Skeletal muscle satellite cell (primary cell): Measurements from ENCODE around the gene PTPRC. TPM values are rescaled to one million over a fixed set of nuclear protein-coding genes. Genes with fewer than 3 reads are reported as not detected.
"Not testable (repeated sequence)": the region's sequence is repeated elsewhere in the genome, so short reads cannot be mapped to it uniquely, and the experiment has no call there.

ENCODE experiments used
- H3K27me3 ChIP-seq: 2 replicates; pipeline ENCODE4 v1.7.0; 2013; ENCODE audit warnings: low read length; ENCODE audit not compliant: control insufficient read depth, insufficient read depth
- H3K36me3 ChIP-seq: 2 replicates; pipeline ENCODE4 v1.7.0; 2013; ENCODE audit warnings: mild to moderate bottlenecking, control low read depth, low read length; ENCODE audit not compliant: insufficient read depth
- H3K4me1 ChIP-seq: 2 replicates; pipeline ENCODE4 v1.7.0; 2013; ENCODE audit warnings: low read length; ENCODE audit not compliant: control insufficient read depth, insufficient read depth
- H3K4me2 ChIP-seq: 2 replicates; pipeline ENCODE4 v1.7.0; 2013; ENCODE audit warnings: mild to moderate bottlenecking, low read length
- H3K4me3 ChIP-seq: 2 replicates; pipeline ENCODE4 v1.7.0; 2013; ENCODE audit warnings: low read length
- H3K9ac ChIP-seq: 2 replicates; pipeline ENCODE4 v1.7.0; 2013; ENCODE audit warnings: mild to moderate bottlenecking, low read depth, low read length, moderate library complexity
- H3K9me3 ChIP-seq: replicated peaks from 2 replicates; pipeline ENCODE4 v1.7.0; 2013; ENCODE audit warnings: mild to moderate bottlenecking, control low read depth, low read length
- total RNA-seq: library from RNA; depleted of rRNA; stranded (reverse); fragments of >200 nt; gene quantifications from 2 replicates; pipeline ENCODE4 v1.2.3, GENCODE V29; 2012; rRNA removed

PTPRC gene, protein sequence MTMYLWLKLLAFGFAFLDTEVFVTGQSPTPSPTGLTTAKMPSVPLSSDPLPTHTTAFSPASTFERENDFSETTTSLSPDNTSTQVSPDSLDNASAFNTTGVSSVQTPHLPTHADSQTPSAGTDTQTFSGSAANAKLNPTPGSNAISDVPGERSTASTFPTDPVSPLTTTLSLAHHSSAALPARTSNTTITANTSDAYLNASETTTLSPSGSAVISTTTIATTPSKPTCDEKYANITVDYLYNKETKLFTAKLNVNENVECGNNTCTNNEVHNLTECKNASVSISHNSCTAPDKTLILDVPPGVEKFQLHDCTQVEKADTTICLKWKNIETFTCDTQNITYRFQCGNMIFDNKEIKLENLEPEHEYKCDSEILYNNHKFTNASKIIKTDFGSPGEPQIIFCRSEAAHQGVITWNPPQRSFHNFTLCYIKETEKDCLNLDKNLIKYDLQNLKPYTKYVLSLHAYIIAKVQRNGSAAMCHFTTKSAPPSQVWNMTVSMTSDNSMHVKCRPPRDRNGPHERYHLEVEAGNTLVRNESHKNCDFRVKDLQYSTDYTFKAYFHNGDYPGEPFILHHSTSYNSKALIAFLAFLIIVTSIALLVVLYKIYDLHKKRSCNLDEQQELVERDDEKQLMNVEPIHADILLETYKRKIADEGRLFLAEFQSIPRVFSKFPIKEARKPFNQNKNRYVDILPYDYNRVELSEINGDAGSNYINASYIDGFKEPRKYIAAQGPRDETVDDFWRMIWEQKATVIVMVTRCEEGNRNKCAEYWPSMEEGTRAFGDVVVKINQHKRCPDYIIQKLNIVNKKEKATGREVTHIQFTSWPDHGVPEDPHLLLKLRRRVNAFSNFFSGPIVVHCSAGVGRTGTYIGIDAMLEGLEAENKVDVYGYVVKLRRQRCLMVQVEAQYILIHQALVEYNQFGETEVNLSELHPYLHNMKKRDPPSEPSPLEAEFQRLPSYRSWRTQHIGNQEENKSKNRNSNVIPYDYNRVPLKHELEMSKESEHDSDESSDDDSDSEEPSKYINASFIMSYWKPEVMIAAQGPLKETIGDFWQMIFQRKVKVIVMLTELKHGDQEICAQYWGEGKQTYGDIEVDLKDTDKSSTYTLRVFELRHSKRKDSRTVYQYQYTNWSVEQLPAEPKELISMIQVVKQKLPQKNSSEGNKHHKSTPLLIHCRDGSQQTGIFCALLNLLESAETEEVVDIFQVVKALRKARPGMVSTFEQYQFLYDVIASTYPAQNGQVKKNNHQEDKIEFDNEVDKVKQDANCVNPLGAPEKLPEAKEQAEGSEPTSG (N-terminal part only)
- under 0.01 TPM in 2 replicates for total RNA-seq

DNA sequence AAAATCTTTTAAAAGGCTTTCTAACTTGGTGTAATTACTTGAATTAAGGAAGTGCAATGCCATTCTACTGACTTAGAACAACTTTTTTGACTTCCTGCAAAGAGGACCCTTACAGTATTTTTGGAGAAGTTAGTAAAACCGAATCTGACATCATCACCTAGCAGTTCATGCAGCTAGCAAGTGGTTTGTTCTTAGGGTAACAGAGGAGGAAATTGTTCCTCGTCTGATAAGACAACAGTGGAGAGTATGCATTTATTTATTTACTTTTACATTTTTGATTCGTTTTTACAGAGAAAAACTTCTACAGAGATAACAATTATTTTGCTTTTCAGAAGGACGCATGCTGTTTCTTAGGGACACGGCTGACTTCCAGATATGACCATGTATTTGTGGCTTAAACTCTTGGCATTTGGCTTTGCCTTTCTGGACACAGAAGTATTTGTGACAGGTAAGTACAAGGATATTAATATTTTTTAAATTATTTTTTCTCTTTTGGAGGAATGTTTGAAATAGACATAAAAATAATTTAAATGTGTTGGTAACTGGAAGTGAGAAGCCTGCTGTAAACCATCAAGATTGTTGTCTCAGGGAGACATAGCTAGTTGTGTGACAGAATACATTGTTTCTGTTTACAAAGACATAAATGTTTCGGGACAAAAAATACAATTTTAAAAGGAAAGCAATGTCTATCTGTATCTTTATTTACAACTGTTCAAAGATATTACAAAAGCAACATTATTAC is at the start of gene PTPRC:
Gene PTPRC (plus strand): TSS at position 147 of the 742 bp plus-strand sequence. CDS start 229 bp downstream, at position 376.
- H3K27me3 ChIP-seq = no peaks in the 10 kb centered on the region
- H3K4me1 ChIP-seq = peaks cover 10% of the 10 kb centered on the region
- no peaks in the 10 kb centered on the region for H3K9me3 ChIP-seq
- H3K9ac ChIP-seq = no peak within 1 kb of the TSS
- H3K36me3 ChIP-seq = no peaks in the 10 kb centered on the region
- no peak within 1 kb of the TSS for H3K4me3 ChIP-seq
- no peak within 1 kb of the TSS for H3K4me2 ChIP-seq

- no peaks in the 10 kb centered on the region for H3K9me3 ChIP-seq
- H3K4me3 ChIP-seq = no peak overlapping the region
- H3K27me3 ChIP-seq = no peaks in the 10 kb centered on the region
- no peaks in the 10 kb centered on the region for H3K4me1 ChIP-seq
- no peak overlapping the region for H3K9ac ChIP-seq
- no peaks in the 10 kb centered on the region for H3K36me3 ChIP-seq
- H3K4me2 ChIP-seq = no peak overlapping the region
Measured at GRCh38 chr1:198590454-198590853, 48.4 kb upstream of the PTPRC start.

DNA sequence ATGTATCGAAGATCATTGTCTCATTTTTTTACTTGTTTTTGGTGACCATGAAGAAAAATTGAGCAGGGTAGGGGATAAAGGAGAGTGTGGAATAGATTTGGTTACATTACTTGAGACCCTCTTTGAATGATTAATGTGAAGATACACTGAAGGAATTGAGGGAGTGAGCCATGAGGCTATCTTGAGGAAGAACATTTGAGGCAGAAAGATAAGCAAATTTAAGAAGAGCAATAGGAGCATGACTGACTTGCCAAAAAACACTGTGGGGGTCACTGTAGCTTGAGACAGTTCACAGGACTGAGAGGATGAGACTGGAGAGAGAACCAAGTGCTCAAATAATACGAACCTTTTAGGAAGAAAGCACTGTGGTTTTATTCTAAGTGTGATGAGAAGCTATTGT is 43.1 kb upstream of the PTPRC start:
- H3K4me3 ChIP-seq = no peak overlapping the region
- no peak overlapping the region for H3K4me2 ChIP-seq
- H3K9me3 ChIP-seq = no peaks in the 10 kb centered on the region
- no peaks in the 10 kb centered on the region for H3K4me1 ChIP-seq
- H3K27me3 ChIP-seq = no peaks in the 10 kb centered on the region
- H3K9ac ChIP-seq = no peak overlapping the region
- H3K36me3 ChIP-seq = no peaks in the 10 kb centered on the region

- Histone ChIP-seq H3K27me3 (no peaks in the 10 kb centered on the region), H3K4me2 (no peak overlapping the region), H3K9me3 (no peaks in the 10 kb centered on the region), H3K4me3 (no peak overlapping the region), H3K4me1 (no peaks in the 10 kb centered on the region), H3K36me3 (no peaks in the 10 kb centered on the region), H3K9ac (no peak overlapping the region)
Measured at GRCh38 chr1:198597690-198598430, 41.0 kb upstream of the PTPRC start.

- no peaks in the 10 kb centered on the region for H3K9me3 ChIP-seq
- H3K27me3 ChIP-seq = no peaks in the 10 kb centered on the region
- H3K9ac ChIP-seq = no peak overlapping the region
- H3K4me3 ChIP-seq = no peak overlapping the region
- H3K36me3 ChIP-seq = no peaks in the 10 kb centered on the region
- no peak overlapping the region for H3K4me2 ChIP-seq
- H3K4me1 ChIP-seq = no peaks in the 10 kb centered on the region
Measured at GRCh38 chr1:198598796-198599321, 40.0 kb upstream of the PTPRC start.

GRCh38 chr1:198599749-198600148 is 39.1 kb upstream of the PTPRC start:
- Histone ChIP-seq H3K4me2 (no peak overlapping the region), H3K27me3 (no peaks in the 10 kb centered on the region), H3K4me1 (no peaks in the 10 kb centered on the region), H3K9ac (no peak overlapping the region), H3K9me3 (no peaks in the 10 kb centered on the region), H3K36me3 (no peaks in the 10 kb centered on the region), H3K4me3 (no peak overlapping the region)

DNA sequence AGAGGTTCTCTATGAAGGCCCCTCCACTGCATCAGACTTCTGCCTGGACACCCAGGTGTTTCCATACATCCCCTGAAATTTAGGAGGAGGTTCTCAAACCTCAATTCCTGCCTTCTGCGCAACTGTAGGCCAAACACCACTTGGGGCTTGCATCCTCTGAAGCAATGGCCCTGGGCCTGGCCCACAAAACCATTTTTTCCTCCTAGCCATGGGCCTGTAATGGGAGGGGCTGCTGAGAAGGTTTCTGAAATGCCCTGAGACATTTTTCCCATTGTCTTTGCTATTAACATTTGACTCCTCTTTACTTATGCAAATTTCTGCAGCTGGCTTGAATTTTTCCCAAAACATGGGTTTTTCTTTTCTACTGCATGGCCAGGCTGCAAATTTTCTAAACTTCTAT is 37.9 kb upstream of the PTPRC start:
- Histone ChIP-seq H3K4me2 (no peak overlapping the region), H3K9ac (no peak overlapping the region), H3K4me1 (no peaks in the 10 kb centered on the region), H3K4me3 (no peak overlapping the region), H3K36me3 (no peaks in the 10 kb centered on the region), H3K9me3 (no peaks in the 10 kb centered on the region), H3K27me3 (no peaks in the 10 kb centered on the region)

DNA sequence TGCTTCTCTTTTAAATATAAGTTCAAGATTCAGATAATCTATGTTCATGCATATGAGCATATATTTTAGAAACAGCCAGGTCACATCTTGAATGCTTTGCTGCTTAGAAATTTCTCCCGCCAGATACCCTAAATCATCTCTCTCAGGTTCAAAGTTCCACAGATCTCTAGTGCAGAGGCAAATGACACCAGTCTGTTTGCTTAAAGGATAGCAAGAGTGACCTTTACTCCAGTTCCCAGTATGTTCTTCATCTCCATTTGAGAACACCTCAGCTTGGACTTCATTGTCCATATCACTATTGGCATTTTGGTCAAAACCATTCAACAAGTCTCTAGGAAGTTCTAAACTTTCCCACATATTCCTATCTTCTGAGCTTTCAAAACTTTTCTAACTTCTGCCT is 37.5 kb upstream of the PTPRC start:
- not testable (repeated sequence) for H3K9ac ChIP-seq, H3K9me3 ChIP-seq, H3K4me3 ChIP-seq, H3K36me3 ChIP-seq, H3K27me3 ChIP-seq, H3K4me1 ChIP-seq, H3K4me2 ChIP-seq

GRCh38 chr1:198601936-198602889 is 36.6 kb upstream of the PTPRC start:
- Histone ChIP-seq H3K36me3 (no peaks in the 10 kb centered on the region), H3K4me1 (no peaks in the 10 kb centered on the region), H3K9ac (no peak overlapping the region), H3K9me3 (no peaks in the 10 kb centered on the region), H3K4me2 (no peak overlapping the region), H3K4me3 (no peak overlapping the region), H3K27me3 (no peaks in the 10 kb centered on the region)
